Mesendoderm (in vitro differentiated cells): ENCODE data around the gene SGTB.

Experiments used
- DNase-seq: peaks from one replicate; pipeline ENCODE4 v3.0.0; 2013
- H2AK5ac ChIP-seq: 2 replicates; pipeline ENCODE4 v1.6.1; 2013; ENCODE audit warnings: low read length, inconsistent platforms
- H2BK120ac ChIP-seq: 2 replicates; pipeline ENCODE4 v1.6.1; 2013; ENCODE audit warnings: low read depth, mild to moderate bottlenecking, low read length, moderate library complexity, mixed read lengths
- H2BK15ac ChIP-seq: replicated peaks from 2 replicates; pipeline ENCODE4 v1.6.1; 2013; ENCODE audit warnings: low read depth, mild to moderate bottlenecking, moderate library complexity
- H2BK5ac ChIP-seq: 2 replicates; pipeline ENCODE4 v1.6.1; 2013; ENCODE audit warnings: low read length, inconsistent platforms
- H3K18ac ChIP-seq: 2 replicates; pipeline ENCODE4 v1.6.1; 2013; ENCODE audit warnings: mild to moderate bottlenecking, low read length, mixed read lengths
- H3K23ac ChIP-seq: one replicate; pipeline ENCODE4 v1.6.1; 2013; ENCODE audit warnings: low read length
- H3K27ac ChIP-seq: 2 replicates; pipeline ENCODE4 v1.5.1; 2013; ENCODE audit warnings: low read depth, mild to moderate bottlenecking, inconsistent platforms, low read length, moderate library complexity
- H3K27me3 ChIP-seq: 2 replicates; pipeline ENCODE4 v1.6.1; 2013; ENCODE audit warnings: low read length, control low read depth, mild to moderate bottlenecking, inconsistent platforms; ENCODE audit not compliant: insufficient read depth, poor library complexity
- H3K36me3 ChIP-seq: 2 replicates; pipeline ENCODE4 v1.6.1; 2013; ENCODE audit warnings: low read length, inconsistent platforms; ENCODE audit not compliant: control insufficient read depth, insufficient read depth
- H3K4ac ChIP-seq: one replicate; pipeline ENCODE4 v1.6.1; 2013; ENCODE audit warnings: low read depth, mild to moderate bottlenecking, low read length, moderate library complexity
- H3K4me1 ChIP-seq: 2 replicates; pipeline ENCODE4 v1.6.1; 2013; ENCODE audit warnings: low read depth, low read length, inconsistent platforms; ENCODE audit not compliant: control insufficient read depth
- H3K4me2 ChIP-seq: 2 replicates; pipeline ENCODE4 v1.6.1; 2013; ENCODE audit warnings: low read length
- H3K4me3 ChIP-seq: 2 replicates; pipeline ENCODE4 v1.5.1; 2013; ENCODE audit warnings: mild to moderate bottlenecking, low read length
- H3K56ac ChIP-seq: one replicate; pipeline ENCODE4 v1.6.1; 2013; ENCODE audit warnings: low read length
- H3K79me1 ChIP-seq: 2 replicates; pipeline ENCODE4 v1.6.1; 2013; ENCODE audit warnings: low read length, inconsistent platforms
- H3K79me2 ChIP-seq: 2 replicates; pipeline ENCODE4 v1.6.1; 2013; ENCODE audit warnings: mild to moderate bottlenecking, low read length; ENCODE audit not compliant: control insufficient read depth, insufficient read depth
- H3K9ac ChIP-seq: 2 replicates; pipeline ENCODE4 v1.6.1; 2013; ENCODE audit warnings: low read length, inconsistent platforms
- H4K5ac ChIP-seq: one replicate; pipeline ENCODE4 v1.6.1; 2013; ENCODE audit warnings: low read length
- H4K8ac ChIP-seq: one replicate; pipeline ENCODE4 v1.6.1; 2013; ENCODE audit warnings: low read depth, mild to moderate bottlenecking, control low read depth, low read length, moderate library complexity
- WGBS: extraction: QIAGEN DNeasy Blood & Tissue Kit; methylation state at CpG from one replicate; pipeline ENCODE4 v1.1.7; 2013; ENCODE audit warnings: low lambda C conversion rate, missing lambda C conversion rate; ENCODE audit not compliant: insufficient coverage; ENCODE audit errors: extremely low coverage; 5-methylcytosine and 5-hydroxymethylcytosine counted together

The SGTB gene

GRCh38 chr5:65630981-65631380, 90.9 kb downstream of the SGTB start:
- Histone ChIP-seq H3K36me3 (no peaks in the 10 kb centered on the region), H3K9ac (no peak overlapping the region), H3K4me2 (no peak overlapping the region), H3K79me2 (peaks cover 3% of the 10 kb centered on the region), H4K5ac (no peak overlapping the region), H2AK5ac (no peak overlapping the region), H2BK15ac (no peak overlapping the region), H3K18ac (no peak overlapping the region), H3K27ac (no peak overlapping the region), H2BK5ac (no peak overlapping the region), H3K23ac (no peak overlapping the region), H3K56ac (no peak overlapping the region), H4K8ac (no peak overlapping the region), H3K79me1 (peaks cover 3% of the 10 kb centered on the region), H3K4me3 (no peak overlapping the region), H3K4ac (no peak overlapping the region), H3K27me3 (no peaks in the 10 kb centered on the region), H2BK120ac (no peak overlapping the region), H3K4me1 (no peaks in the 10 kb centered on the region)
- DNase-seq: no peak

GRCh38 chr5:65625743-65626142, 96.2 kb downstream of the SGTB start:
- peaks cover 8% of the 10 kb centered on the region for H3K79me1 ChIP-seq
- no peaks in the 10 kb centered on the region for H3K36me3 ChIP-seq
- no peak overlapping the region for H3K27ac ChIP-seq
- peaks cover 11% of the 10 kb centered on the region for H3K79me2 ChIP-seq
- H3K23ac ChIP-seq: no peak overlapping the region
- no peak overlapping the region for H4K5ac ChIP-seq
- H3K4me1 ChIP-seq: peaks cover 4% of the 10 kb centered on the region
- no CpG with 5 or more reads among the region's 6 CpGs for WGBS
- no peak overlapping the region for H2AK5ac ChIP-seq
- no peak overlapping the region for H2BK5ac ChIP-seq
- no peak overlapping the region for H3K9ac ChIP-seq
- H3K4ac ChIP-seq: no peak overlapping the region
- H3K4me2 ChIP-seq: peak overlapping the region; percentile 11
- H3K18ac ChIP-seq: no peak overlapping the region
- no peak overlapping the region for H2BK120ac ChIP-seq
- no peak overlapping the region for H3K56ac ChIP-seq
- no peak for DNase-seq
- no peaks in the 10 kb centered on the region for H3K27me3 ChIP-seq
- no peak overlapping the region for H3K4me3 ChIP-seq
- no peak overlapping the region for H2BK15ac ChIP-seq
- H4K8ac ChIP-seq: no peak overlapping the region

GRCh38 chr5:65624571-65625555, 97.0 kb downstream of the SGTB start, which contains the start of the genes SHLD3 and TRAPPC13:
Gene SHLD3 (plus strand): TSS chr5:65625027. CDS start chr5:65629588, 4,561 bp downstream.
Gene TRAPPC13 (plus strand): TSS chr5:65625027. CDS start chr5:65625061, 34 bp downstream.
- no peak within 1 kb of the TSS for H2AK5ac ChIP-seq
- WGBS: no CpG with 5 or more reads among the region's 36 CpGs
- H3K27me3 ChIP-seq: no peaks in the 10 kb centered on the region
- peak within 1 kb of the TSS; percentile 92 for H3K56ac ChIP-seq
- peak within 1 kb of the TSS; percentile 54 for H3K4me2 ChIP-seq
- H3K4me3 ChIP-seq: peak within 1 kb of the TSS; percentile 93
- DNase-seq: peak; percentile 95
- H4K8ac ChIP-seq: peak within 1 kb of the TSS; percentile 99
- peaks cover 4% of the 10 kb centered on the region for H3K4me1 ChIP-seq
- H4K5ac ChIP-seq: no peak within 1 kb of the TSS
- H2BK15ac ChIP-seq: no peak within 1 kb of the TSS
- peak within 1 kb of the TSS; percentile 43 for H3K27ac ChIP-seq
- H2BK5ac ChIP-seq: no peak within 1 kb of the TSS
- no peak within 1 kb of the TSS for H2BK120ac ChIP-seq
- peaks cover 11% of the 10 kb centered on the region for H3K79me2 ChIP-seq
- H3K79me1 ChIP-seq: peaks cover 8% of the 10 kb centered on the region
- no peaks in the 10 kb centered on the region for H3K36me3 ChIP-seq
- no peak within 1 kb of the TSS for H3K23ac ChIP-seq
- H3K4ac ChIP-seq: no peak within 1 kb of the TSS
- peak within 1 kb of the TSS; percentile 81 for H3K9ac ChIP-seq
- H3K18ac ChIP-seq: no peak within 1 kb of the TSS

- peaks cover 6% of the 10 kb centered on the region for H3K79me1 ChIP-seq
- H2BK5ac ChIP-seq: no peak within 1 kb of the TSS
- H4K8ac ChIP-seq: peak within 1 kb of the TSS; percentile 99
- peak within 1 kb of the TSS; percentile 54 for H3K4me2 ChIP-seq
- H3K27ac ChIP-seq: peak within 1 kb of the TSS; percentile 43
- H3K4ac ChIP-seq: no peak within 1 kb of the TSS
- no peak within 1 kb of the TSS for H2BK120ac ChIP-seq
- H3K18ac ChIP-seq: no peak within 1 kb of the TSS
- H2AK5ac ChIP-seq: no peak within 1 kb of the TSS
- peak within 1 kb of the TSS; percentile 93 for H3K4me3 ChIP-seq
- DNase-seq: peak; percentile 96
- H2BK15ac ChIP-seq: no peak within 1 kb of the TSS
- peak within 1 kb of the TSS; percentile 92 for H3K56ac ChIP-seq
- peaks cover 11% of the 10 kb centered on the region for H3K79me2 ChIP-seq
- H4K5ac ChIP-seq: no peak within 1 kb of the TSS
- H3K9ac ChIP-seq: peak within 1 kb of the TSS; percentile 81
- no peaks in the 10 kb centered on the region for H3K36me3 ChIP-seq
- no CpG with 5 or more reads among the region's 32 CpGs for WGBS
- peaks cover 4% of the 10 kb centered on the region for H3K4me1 ChIP-seq
- H3K27me3 ChIP-seq: no peaks in the 10 kb centered on the region
- no peak within 1 kb of the TSS for H3K23ac ChIP-seq
Observed at GRCh38 chr5:65624025-65624570, 97.8 kb downstream of the SGTB start, which contains the start of gene TRIM23. Gene TRIM23 (minus strand): TSS chr5:65624333. CDS start chr5:65624274, 59 bp downstream.

GRCh38 chr5:65623482-65623881, 98.4 kb downstream of the SGTB start:
- H2BK120ac ChIP-seq: no peak overlapping the region
- no peak overlapping the region for H2BK5ac ChIP-seq
- H4K8ac ChIP-seq: no peak overlapping the region
- H3K27me3 ChIP-seq: no peaks in the 10 kb centered on the region
- H3K4me1 ChIP-seq: peaks cover 4% of the 10 kb centered on the region
- peak overlapping the region; percentile 90 for H3K56ac ChIP-seq
- H2AK5ac ChIP-seq: no peak overlapping the region
- no peak overlapping the region for H3K23ac ChIP-seq
- H3K27ac ChIP-seq: no peak overlapping the region
- DNase-seq: no peak
- WGBS: no CpG with 5 or more reads among the region's 9 CpGs
- H3K79me1 ChIP-seq: peaks cover 6% of the 10 kb centered on the region
- H3K4me2 ChIP-seq: peak overlapping the region; percentile 45
- no peak overlapping the region for H3K18ac ChIP-seq
- peak overlapping the region; percentile 87 for H3K4me3 ChIP-seq
- H3K79me2 ChIP-seq: peaks cover 11% of the 10 kb centered on the region
- no peak overlapping the region for H4K5ac ChIP-seq
- H3K36me3 ChIP-seq: no peaks in the 10 kb centered on the region
- H3K4ac ChIP-seq: no peak overlapping the region
- H3K9ac ChIP-seq: peak overlapping the region; percentile 79
- no peak overlapping the region for H2BK15ac ChIP-seq
